Adrenal gland (tissue), 12 donors: ENCODE data around the gene EML2. TPM values are rescaled to one million over a fixed set of nuclear protein-coding genes. Genes with fewer than 3 reads are reported as not detected.

Experiments
- DNase-seq, 7 donors: peaks; one replicate each; pipeline ENCODE4 v3.0.0-alpha.2; 2019 to 2020
- H3K27ac ChIP-seq, 5 donors: fragments of 200-600 bp; sonication (generic) in 4 of 5; 1 replicate in 3 of 5; 2 replicates in 2 of 5; pipeline versions ENCODE4 v1.5.1 to v1.8.0; 2016 to 2020; ENCODE audit warnings: mild to moderate bottlenecking in 1 of 5
- H3K27me3 ChIP-seq: fragments of 200-600 bp; 2 replicates; pipeline ENCODE4 v1.8.0; 2021
- H3K36me3 ChIP-seq, 2 donors: fragments of 200-600 bp; replicated peaks in 1 of 2; 1 replicate in 1 of 2; 2 replicates in 1 of 2; pipeline versions ENCODE4 v1.5.1 to v1.8.0; 2018 to 2022
- H3K4me1 ChIP-seq, 2 donors: fragments of 200-600 bp; replicated peaks in 1 of 2; 1 replicate in 1 of 2; 2 replicates in 1 of 2; pipeline versions ENCODE4 v1.5.1 to v1.8.0; 2018 to 2021
- H3K4me3 ChIP-seq, 4 donors: fragments of 200-600 bp; sonication (generic) in 3 of 4; one replicate each; pipeline ENCODE4 v1.5.1; 2016 to 2018
- H3K9me3 ChIP-seq, 3 donors: fragments of 200-600 bp; sonication (generic) in 1 of 3; replicated peaks in 1 of 3; 1 replicate in 2 of 3; 2 replicates in 1 of 3; pipeline versions ENCODE4 v1.5.1 to v1.8.0; 2016 to 2021
- CTCF ChIP-seq, 6 experiments: fragments of 450-650 bp in 4 of 6; fragments of 200-600 bp in 2 of 6; sonication (generic) in 1 of 6; IDR thresholded peaks; 1 replicate in 5 of 6; 2 replicates in 1 of 6; pipeline versions ENCODE4 v1.5.1 to v1.8.0; 2016 to 2021; ENCODE audit warnings: antibody characterized with exemption in 6 of 6, mild to moderate bottlenecking in 2 of 6, moderate library complexity in 1 of 6
- POLR2A ChIP-seq, 2 donors: fragments of 450-650 bp; IDR thresholded peaks; one replicate each; pipeline ENCODE4 v1.6.1; 2017; ENCODE audit warnings: antibody characterized with exemption in 2 of 2, mild to moderate bottlenecking in 2 of 2, moderate library complexity in 1 of 2
- WGBS, 4 donors: extraction: QIAGEN DNeasy Blood & Tissue Kit in 2 of 4; methylation state at CpG; one replicate each; pipeline versions ENCODE4 v1.1.5 to v1.1.7; 2013 to 2017; 5-methylcytosine and 5-hydroxymethylcytosine counted together
- intact Hi-C, 2 donors: fragments of 100-400 bp; cut with DNase I; formaldehyde crosslinking; loops; one replicate each; pipeline versions ENCODE4 v1.14.1 to v1.15.0; 2022 to 2023
- polyA plus RNA-seq, 3 donors: library from polyadenylated mRNA; stranded (reverse); fragments of 200-250 nt in 2 of 3; fragments of 350-450 nt in 1 of 3; fragmentation: Illumina TruSeq in 1 of 3; extraction: RNeasy Lipid Tissue Mini Kit (QIAGEN cat#74804) in 1 of 3; gene quantifications; one replicate each; pipeline ENCODE4 v1.2.3, GENCODE V29; 2013 to 2014
- total RNA-seq, 9 donors: library from RNA; depleted of rRNA in 4 of 9; stranded (reverse); fragments of >200 nt in 4 of 9; fragments of 120-200 nt in 1 of 9; fragmentation: NEBNext Ultra II Directional in 1 of 9; extraction: Animal tissue kit (Norgen Biotek cat#: 25700) in 1 of 9; gene quantifications; one replicate each; pipeline versions ENCODE4 v1.1.0 to v1.2.4, GENCODE V29; 2013 to 2023
- donor health status: healthy with polysubstance abuse.
- donor health status: Bipolar disorder and iron deficiency.
- donor health status: DM: yes; HTN: yes; CAD: no.
- donor health status: DM: no; HTN: no; CAD: no.
- donor health status: DM: no; HTN: no; CAD: no.
- donor health status: DM: yes; HTN: yes; CAD: no.

Gene EML2
- total and polyA plus RNA-seq, 12 donors, result 20.7 to 139 (median 83.9) TPM

GRCh38 chr19:45682908-45683307 is 43.7 kb upstream of the EML2 start:
- DNase-seq, result no peak
- H3K36me3 ChIP-seq, result peaks cover 0 to 29% of the 10 kb centered on the region in 2 donors
- H3K27ac ChIP-seq, result no peak overlapping the region
- intact Hi-C loops, result no loop called here
- WGBS, 4 donors, result 71 to 82% (median 77%) methylated on average over 5 of the region's 5 CpGs
- H3K4me1 ChIP-seq, result peaks cover 3 to 9% of the 10 kb centered on the region in 2 donors
- TF ChIP-seq CTCF (IDR thresholded peaks at IDR 0.05), result no peak
- no peaks in the 10 kb centered on the region for H3K9me3 ChIP-seq
- peaks cover 1% of the 10 kb centered on the region for H3K27me3 ChIP-seq
- H3K4me3 ChIP-seq, result no peak overlapping the region

- Histone ChIP-seq H3K36me3 (peaks cover 0 to 21% of the 10 kb centered on the region in 2 donors), H3K4me3 (peak overlapping the region in 1 of 4 donors; percentile 56), H3K27me3 (peaks cover 6% of the 10 kb centered on the region), H3K9me3 (no peaks in the 10 kb centered on the region), H3K4me1 (peaks cover 9 to 13% of the 10 kb centered on the region in 2 donors), H3K27ac (peak overlapping the region in 4 of 5 donors; percentile 68 to 94 (median 83))
- WGBS, 4 donors, result 65 to 73% (median 70%) methylated on average over 8 of the region's 8 CpGs
- TF ChIP-seq POLR2A (IDR thresholded peaks at IDR 0.05), result no peak
- TF ChIP-seq CTCF (IDR thresholded peaks at IDR 0.05), result no peak
- intact Hi-C loops, result no loop called here
- DNase-seq, result no peak
These were observed 42.9 kb upstream of the EML2 start for GRCh38 chr19:45682117-45682516.

GRCh38 chr19:45681391-45682015 is 42.3 kb upstream of the EML2 start:
- peaks cover 10% of the 10 kb centered on the region for H3K27me3 ChIP-seq
- peak; percentile 83 to 96 (median 88) for DNase-seq
- intact Hi-C loops, result no loop called here
- peak overlapping the region in 4 of 5 donors; percentile 68 to 94 (median 83) for H3K27ac ChIP-seq
- H3K36me3 ChIP-seq, result peaks cover 0 to 15% of the 10 kb centered on the region in 2 donors
- WGBS, 4 donors, result 2 to 5% (median 3%) methylated on average over 15 to 51 of the region's 51 CpGs
- H3K9me3 ChIP-seq, result no peaks in the 10 kb centered on the region
- H3K4me3 ChIP-seq, result peak overlapping the region in 2 of 4 donors; percentile 4 to 56
- TF ChIP-seq CTCF (IDR thresholded peaks at IDR 0.05), result peak; percentile 86 to 98 (median 94)
- peak; percentile 42 to 61 for TF ChIP-seq POLR2A (IDR thresholded peaks at IDR 0.05)
- H3K4me1 ChIP-seq, result peaks cover 13% of the 10 kb centered on the region in 2 donors

GRCh38 chr19:45677351-45678230 is 38.4 kb upstream of the EML2 start:
- TF ChIP-seq CTCF (IDR thresholded peaks at IDR 0.05), result peak in 1 of 6 experiments; percentile 1
- TF ChIP-seq POLR2A (IDR thresholded peaks at IDR 0.05), result no peak
- Histone ChIP-seq H3K27me3 (peaks cover 11% of the 10 kb centered on the region), H3K9me3 (no peaks in the 10 kb centered on the region), H3K36me3 (no peaks in the 10 kb centered on the region), H3K27ac (peak overlapping the region in 1 of 5 donors; percentile 18), H3K4me1 (peaks cover 13% of the 10 kb centered on the region in 2 donors), H3K4me3 (peak overlapping the region in 1 of 4 donors; percentile 50)
- WGBS, 4 donors, result 1 to 4% (median 3%) methylated on average over 16 to 49 of the region's 49 CpGs
- DNase-seq, result peak; percentile 86 to 95 (median 94)
- intact Hi-C loops, result no loop called here
